Measurements from ENCODE around the gene AFF2. TPM values are rescaled to one million over a fixed set of nuclear protein-coding genes. Genes with fewer than 3 reads are reported as not detected.
"Not testable (repeated sequence)": the region's sequence is repeated elsewhere in the genome, so short reads cannot be mapped to it uniquely, and the experiment has no call there.

AFF2 gene
- total RNA-seq, 4 donors from 2014 or later, result 0.27 to 0.32 TPM; not detected in 2

GRCh38 chrX:148902581-148902980 lies 402.2 kb downstream of the AFF2 start:
- intact Hi-C loops (cut with DNase I; ENCODE audit: low total_unique reads) (no loop called here), in situ Hi-C loops (cut with MboI; ENCODE audit: low pct_ligation_motif_present in 1 of 4, low pct_unique_long_range_greater_than_20kb in 1 of 4, low sequenced_read_pairs in 3 of 4) (no loop called here)

GRCh38 chrX:148903176-148903575 lies 402.8 kb downstream of the AFF2 start:
- no peak for DNase-seq
- TF ChIP-seq CTCF (IDR thresholded peaks at IDR 0.05) (no peak), EP300 (IDR thresholded peaks at IDR 0.05; ENCODE audit: low read depth) (no peak), POLR2AphosphoS5 (IDR thresholded peaks at IDR 0.05) (no peak), POLR2A (IDR thresholded peaks at IDR 0.05) (no peak)
- Histone ChIP-seq H3K4me3 (no peak overlapping the region), H3K4me1 (no peaks in the 10 kb centered on the region), H3K27ac (no peak overlapping the region), H3K27me3 (no peaks in the 10 kb centered on the region), H3K36me3 (no peaks in the 10 kb centered on the region), H3K9me3 (no peaks in the 10 kb centered on the region)
- in situ Hi-C loops (cut with MboI; ENCODE audit: low pct_ligation_motif_present in 1 of 4, low pct_unique_long_range_greater_than_20kb in 1 of 4, low sequenced_read_pairs in 3 of 4), result no loop called here
- intact Hi-C loops (cut with DNase I; ENCODE audit: low total_unique reads), result no loop called here
- WGBS, 2 donors (ENCODE audit: low coverage in 1 of 2), result 76 to 89% methylated on average over 1 to 3 of the region's 3 CpGs

More at GRCh38 chrX:148902581-148902980, 402.2 kb downstream of the AFF2 start:
- TF ChIP-seq CTCF (IDR thresholded peaks at IDR 0.05) (no peak), POLR2AphosphoS5 (IDR thresholded peaks at IDR 0.05) (no peak), EP300 (IDR thresholded peaks at IDR 0.05; ENCODE audit: low read depth) (no peak), POLR2A (IDR thresholded peaks at IDR 0.05) (no peak)
- Histone ChIP-seq H3K27ac (no peak overlapping the region), H3K9me3 (no peaks in the 10 kb centered on the region), H3K27me3 (no peaks in the 10 kb centered on the region), H3K4me1 (no peaks in the 10 kb centered on the region), H3K36me3 (no peaks in the 10 kb centered on the region), H3K4me3 (no peak overlapping the region)
- DNase-seq, result no peak

GRCh38 chrX:148904421-148905111 lies 404.1 kb downstream of the AFF2 start:
- in situ Hi-C loops (cut with MboI; ENCODE audit: low pct_ligation_motif_present in 1 of 4, low pct_unique_long_range_greater_than_20kb in 1 of 4, low sequenced_read_pairs in 3 of 4), result no loop called here

GRCh38 chrX:148905400-148905799 lies 405.0 kb downstream of the AFF2 start:
- Histone ChIP-seq H3K27me3 (no peaks in the 10 kb centered on the region), H3K4me3 (no peak overlapping the region), H3K4me1 (no peaks in the 10 kb centered on the region), H3K9me3 (no peaks in the 10 kb centered on the region), H3K36me3 (no peaks in the 10 kb centered on the region), H3K27ac (no peak overlapping the region)
- WGBS, 2 donors (ENCODE audit: low coverage in 1 of 2), result 63% methylated on average over 5 of the region's 5 CpGs; no CpG with 5 or more reads in 1 of the 2 donors
- intact Hi-C loops (cut with DNase I; ENCODE audit: low total_unique reads), result no loop called here
- DNase-seq, result no peak
- in situ Hi-C loops (cut with MboI; ENCODE audit: low pct_ligation_motif_present in 1 of 4, low pct_unique_long_range_greater_than_20kb in 1 of 4, low sequenced_read_pairs in 3 of 4), result no loop called here
- no peak for TF ChIP-seq EP300 (IDR thresholded peaks at IDR 0.05; ENCODE audit: low read depth)
- no peak for TF ChIP-seq CTCF (IDR thresholded peaks at IDR 0.05)
- no peak for TF ChIP-seq POLR2AphosphoS5 (IDR thresholded peaks at IDR 0.05)

More at GRCh38 chrX:148904421-148905111, 404.1 kb downstream of the AFF2 start:
- Histone ChIP-seq H3K4me1 (no peaks in the 10 kb centered on the region), H3K27me3 (no peaks in the 10 kb centered on the region), H3K9me3 (no peaks in the 10 kb centered on the region), H3K36me3 (no peaks in the 10 kb centered on the region), H3K27ac (no peak overlapping the region), H3K4me3 (no peak overlapping the region)
- 22% methylated on average over 3 of the region's 3 CpGs; no CpG with 5 or more reads in 1 of the 2 donors for WGBS, 2 donors (ENCODE audit: low coverage in 1 of 2)
- TF ChIP-seq POLR2A (IDR thresholded peaks at IDR 0.05) (no peak), EP300 (IDR thresholded peaks at IDR 0.05; ENCODE audit: low read depth) (no peak), CTCF (IDR thresholded peaks at IDR 0.05) (no peak), POLR2AphosphoS5 (IDR thresholded peaks at IDR 0.05) (no peak)
- DNase-seq, result no peak
- intact Hi-C loops (cut with DNase I; ENCODE audit: low total_unique reads), result no loop called here

- intact Hi-C loops (cut with DNase I; ENCODE audit: low total_unique reads); in situ Hi-C loops (cut with MboI; ENCODE audit: low pct_ligation_motif_present in 1 of 4, low pct_unique_long_range_greater_than_20kb in 1 of 4, low sequenced_read_pairs in 3 of 4); H3K4me1 ChIP-seq; H3K4me3 ChIP-seq; H3K27me3 ChIP-seq; H3K9me3 ChIP-seq; H3K36me3 ChIP-seq; H3K27ac ChIP-seq; DNase-seq: not testable (repeated sequence)
- 94% methylated on average over 11 of the region's 11 CpGs; no CpG with 5 or more reads in 1 of the 2 donors for WGBS, 2 donors (ENCODE audit: low coverage in 1 of 2)
These were observed 406.2 kb downstream of the AFF2 start for GRCh38 chrX:148906628-148907027.
